HepG2 (cell line): ENCODE data around the gene MRNIP. TPM values are rescaled to one million over a fixed set of nuclear protein-coding genes. Genes with fewer than 3 reads are reported as not detected.

Source experiments
- ADNP ChIP-seq: sonication (generic); formaldehyde crosslinking; IDR thresholded peaks from 2 replicates; pipeline ENCODE4 v1.4.0; 2020; ENCODE audit warnings: missing genetic modification reagents
- BCLAF1 ChIP-seq: fragments of 450-650 bp; IDR thresholded peaks from 2 replicates; pipeline ENCODE4 v1.6.1; 2017; ENCODE audit warnings: mild to moderate bottlenecking
- DDIT3 ChIP-seq: sonication (generic); formaldehyde crosslinking; IDR thresholded peaks from 2 replicates; pipeline ENCODE4 v1.4.0; 2020; ENCODE audit warnings: mild to moderate bottlenecking, missing genetic modification reagents
- FOXA1 ChIP-seq, 2 experiments: fragments of 450-650 bp in 1 of 2; sonication (generic) in 1 of 2; formaldehyde crosslinking in 1 of 2; IDR thresholded peaks; 2 replicates each; pipeline versions ENCODE4 v1.4.0 to v1.6.1; 2016 to 2020; ENCODE audit warnings: missing genetic modification reagents in 1 of 2
- MTA3 ChIP-seq: sonication (generic); formaldehyde crosslinking; IDR thresholded peaks from 2 replicates; pipeline ENCODE4 v1.4.0; 2020; ENCODE audit warnings: missing genetic modification reagents
- PHF8 ChIP-seq: sonication (generic); formaldehyde crosslinking; IDR thresholded peaks from 2 replicates; pipeline ENCODE4 v1.5.0; 2020; ENCODE audit warnings: missing genetic modification reagents
- ZBTB44 ChIP-seq: sonication (generic); formaldehyde crosslinking; IDR thresholded peaks from 2 replicates; pipeline ENCODE4 v1.4.0; 2020; ENCODE audit warnings: missing genetic modification reagents
- ZNF569 ChIP-seq: sonication (generic); formaldehyde crosslinking; IDR thresholded peaks from 2 replicates; pipeline ENCODE4 v1.5.0; 2020; ENCODE audit warnings: mild to moderate bottlenecking, missing genetic modification reagents, moderate library complexity, borderline replicate concordance
- polyA plus RNA-seq, 8 experiments: library from polyadenylated mRNA; depleted of rRNA in 3 of 8; stranded (reverse) in 7 of 8; unstranded in 1 of 8; fragments of >200 nt; fragmentation: Illumina TruSeq in 4 of 8; extraction: Trizol in 4 of 8; gene quantifications; 2 replicates each; pipeline versions ENCODE4 v1.2.1 to v1.2.3, GENCODE V29; 2011 to 2016; ENCODE audit warnings: low read depth in 4 of 8, missing spikeins in 1 of 8, mixed read lengths in 1 of 8; ENCODE audit not compliant: insufficient read depth in 1 of 8
- total RNA-seq, 5 experiments: library from RNA; depleted of rRNA; stranded (reverse); fragments of >200 nt; fragmentation: Illumina TruSeq; extraction: Trizol; gene quantifications; 2 replicates each; pipeline ENCODE4 v1.2.3, GENCODE V29; 2016; ENCODE audit warnings: low read depth in 1 of 5
- TF ChIP-seq, protein P1 (sequence below): sonication (generic); formaldehyde crosslinking; IDR thresholded peaks from 2 replicates; pipeline ENCODE4 v1.5.0; 2020; ENCODE audit warnings: mild to moderate bottlenecking, missing genetic modification reagents
- TF ChIP-seq, protein P2 (sequence below): sonication (generic); formaldehyde crosslinking; IDR thresholded peaks from 2 replicates; pipeline ENCODE4 v1.5.1; 2020; ENCODE audit warnings: mild to moderate bottlenecking, missing genetic modification reagents, moderate library complexity
- TF ChIP-seq, protein P3 (sequence below): sonication (generic); formaldehyde crosslinking; IDR thresholded peaks from 2 replicates; pipeline ENCODE4 v1.5.0; 2020; ENCODE audit warnings: mild to moderate bottlenecking, missing genetic modification reagents, borderline replicate concordance

Gene MRNIP
- total and polyA plus RNA-seq, 2 of the 13 experiments (the other 11 are each of a cell fraction or from before 2014, with no cell fraction given) = 15.5 to 34.1 TPM

DNA sequence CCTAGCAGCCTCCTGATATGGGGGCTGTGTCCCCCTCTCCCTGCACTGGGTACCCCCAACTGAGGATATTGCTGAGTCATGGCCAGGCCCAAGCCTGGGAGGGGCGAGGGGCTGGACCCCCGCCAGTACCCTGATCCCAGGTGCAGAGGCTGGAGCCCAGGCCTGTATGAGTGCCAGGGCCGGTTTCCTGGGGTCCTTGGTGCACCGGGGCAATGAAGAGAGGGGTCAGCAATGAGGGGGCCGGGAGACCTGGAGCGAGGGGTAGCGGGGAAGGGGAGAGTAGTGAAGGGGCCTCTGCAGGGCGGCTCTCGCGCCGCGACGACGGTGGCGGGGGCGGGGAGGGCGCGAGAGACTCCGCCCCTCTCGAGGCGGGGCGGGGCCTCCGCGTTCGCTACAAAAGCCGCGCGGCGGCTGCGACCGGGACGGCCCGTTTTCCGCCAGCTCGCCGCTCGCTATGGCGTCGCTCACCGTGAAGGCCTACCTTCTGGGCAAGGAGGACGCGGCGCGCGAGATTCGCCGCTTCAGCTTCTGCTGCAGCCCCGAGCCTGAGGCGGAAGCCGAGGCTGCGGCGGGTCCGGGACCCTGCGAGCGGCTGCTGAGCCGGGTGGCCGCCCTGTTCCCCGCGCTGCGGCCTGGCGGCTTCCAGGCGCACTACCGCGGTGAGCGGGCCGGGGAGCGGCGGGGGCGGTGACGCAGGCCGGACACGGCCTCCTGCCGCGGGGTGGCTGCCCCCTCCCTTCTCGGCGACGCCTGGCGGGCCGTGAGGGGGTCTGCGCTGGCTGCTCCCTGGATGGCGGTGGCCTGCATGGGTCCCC, 37.9 kb downstream of the MRNIP start, which contains the start of gene SQSTM1 (continued):
- TF ChIP-seq BCLAF1 (no peak), PHF8 (CRISPR knock-in tag) (peak; percentile 94), DDIT3 (CRISPR knock-in tag) (no peak), MTA3 (no peak), ZBTB44 (peak; percentile 64; the same call in 1 of the 2 replicates), ADNP (CRISPR knock-in tag) (no peak), ZNF569 (CRISPR knock-in tag) (no peak), FOXA1 (IDR thresholded peaks at IDR 0.05) (no peak), FOXA1 (CRISPR knock-in tag; IDR thresholded peaks at IDR 0.05) (peak; percentile 1; the same call in 1 of the 2 replicates)
- TF ChIP-seq, protein P1, sequence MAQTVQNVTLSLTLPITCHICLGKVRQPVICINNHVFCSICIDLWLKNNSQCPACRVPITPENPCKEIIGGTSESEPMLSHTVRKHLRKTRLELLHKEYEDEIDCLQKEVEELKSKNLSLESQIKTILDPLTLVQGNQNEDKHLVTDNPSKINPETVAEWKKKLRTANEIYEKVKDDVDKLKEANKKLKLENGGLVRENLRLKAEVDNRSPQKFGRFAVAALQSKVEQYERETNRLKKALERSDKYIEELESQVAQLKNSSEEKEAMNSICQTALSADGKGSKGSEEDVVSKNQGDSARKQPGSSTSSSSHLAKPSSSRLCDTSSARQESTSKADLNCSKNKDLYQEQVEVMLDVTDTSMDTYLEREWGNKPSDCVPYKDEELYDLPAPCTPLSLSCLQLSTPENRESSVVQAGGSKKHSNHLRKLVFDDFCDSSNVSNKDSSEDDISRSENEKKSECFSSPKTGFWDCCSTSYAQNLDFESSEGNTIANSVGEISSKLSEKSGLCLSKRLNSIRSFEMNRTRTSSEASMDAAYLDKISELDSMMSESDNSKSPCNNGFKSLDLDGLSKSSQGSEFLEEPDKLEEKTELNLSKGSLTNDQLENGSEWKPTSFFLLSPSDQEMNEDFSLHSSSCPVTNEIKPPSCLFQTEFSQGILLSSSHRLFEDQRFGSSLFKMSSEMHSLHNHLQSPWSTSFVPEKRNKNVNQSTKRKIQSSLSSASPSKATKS (CRISPR knock-in tag) = no peak
- TF ChIP-seq, protein P2, sequence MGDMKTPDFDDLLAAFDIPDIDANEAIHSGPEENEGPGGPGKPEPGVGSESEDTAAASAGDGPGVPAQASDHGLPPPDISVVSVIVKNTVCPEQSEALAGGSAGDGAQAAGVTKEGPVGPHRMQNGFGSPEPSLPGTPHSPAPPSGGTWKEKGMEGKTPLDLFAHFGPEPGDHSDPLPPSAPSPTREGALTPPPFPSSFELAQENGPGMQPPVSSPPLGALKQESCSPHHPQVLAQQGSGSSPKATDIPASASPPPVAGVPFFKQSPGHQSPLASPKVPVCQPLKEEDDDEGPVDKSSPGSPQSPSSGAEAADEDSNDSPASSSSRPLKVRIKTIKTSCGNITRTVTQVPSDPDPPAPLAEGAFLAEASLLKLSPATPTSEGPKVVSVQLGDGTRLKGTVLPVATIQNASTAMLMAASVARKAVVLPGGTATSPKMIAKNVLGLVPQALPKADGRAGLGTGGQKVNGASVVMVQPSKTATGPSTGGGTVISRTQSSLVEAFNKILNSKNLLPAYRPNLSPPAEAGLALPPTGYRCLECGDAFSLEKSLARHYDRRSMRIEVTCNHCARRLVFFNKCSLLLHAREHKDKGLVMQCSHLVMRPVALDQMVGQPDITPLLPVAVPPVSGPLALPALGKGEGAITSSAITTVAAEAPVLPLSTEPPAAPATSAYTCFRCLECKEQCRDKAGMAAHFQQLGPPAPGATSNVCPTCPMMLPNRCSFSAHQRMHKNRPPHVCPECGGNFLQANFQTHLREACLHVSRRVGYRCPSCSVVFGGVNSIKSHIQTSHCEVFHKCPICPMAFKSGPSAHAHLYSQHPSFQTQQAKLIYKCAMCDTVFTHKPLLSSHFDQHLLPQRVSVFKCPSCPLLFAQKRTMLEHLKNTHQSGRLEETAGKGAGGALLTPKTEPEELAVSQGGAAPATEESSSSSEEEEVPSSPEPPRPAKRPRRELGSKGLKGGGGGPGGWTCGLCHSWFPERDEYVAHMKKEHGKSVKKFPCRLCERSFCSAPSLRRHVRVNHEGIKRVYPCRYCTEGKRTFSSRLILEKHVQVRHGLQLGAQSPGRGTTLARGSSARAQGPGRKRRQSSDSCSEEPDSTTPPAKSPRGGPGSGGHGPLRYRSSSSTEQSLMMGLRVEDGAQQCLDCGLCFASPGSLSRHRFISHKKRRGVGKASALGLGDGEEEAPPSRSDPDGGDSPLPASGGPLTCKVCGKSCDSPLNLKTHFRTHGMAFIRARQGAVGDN (CRISPR knock-in tag) = peak; percentile 18; the same call in 1 of the 2 replicates
- TF ChIP-seq, protein P3, sequence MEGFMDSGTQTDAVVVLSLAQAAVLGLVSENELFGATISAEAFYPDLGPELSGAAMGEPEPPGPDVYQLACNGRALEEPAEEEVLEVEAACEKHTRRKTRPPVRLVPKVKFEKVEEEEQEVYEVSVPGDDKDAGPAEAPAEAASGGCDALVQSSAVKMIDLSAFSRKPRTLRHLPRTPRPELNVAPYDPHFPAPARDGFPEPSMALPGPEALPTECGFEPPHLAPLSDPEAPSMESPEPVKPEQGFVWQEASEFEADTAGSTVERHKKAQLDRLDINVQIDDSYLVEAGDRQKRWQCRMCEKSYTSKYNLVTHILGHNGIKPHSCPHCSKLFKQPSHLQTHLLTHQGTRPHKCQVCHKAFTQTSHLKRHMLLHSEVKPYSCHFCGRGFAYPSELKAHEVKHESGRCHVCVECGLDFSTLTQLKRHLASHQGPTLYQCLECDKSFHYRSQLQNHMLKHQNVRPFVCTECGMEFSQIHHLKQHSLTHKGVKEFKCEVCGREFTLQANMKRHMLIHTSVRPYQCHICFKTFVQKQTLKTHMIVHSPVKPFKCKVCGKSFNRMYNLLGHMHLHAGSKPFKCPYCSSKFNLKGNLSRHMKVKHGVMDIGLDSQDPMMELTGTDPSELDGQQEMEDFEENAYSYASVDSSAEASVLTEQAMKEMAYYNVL (CRISPR knock-in tag) = 0 out of 2 replicates have a peak, but pooled peaks have one; percentile 69
